ENCODE results near the gene NKTR. TPM values are rescaled to one million over a fixed set of nuclear protein-coding genes. Genes with fewer than 3 reads are reported as not detected.

Gene NKTR
- total and polyA plus RNA-seq, 2 of the 13 experiments (the other 11 are each of a cell fraction or from before 2014, with no cell fraction given), result 41.3 to 59.6 TPM

GRCh38 chr3:42681361-42682038, 81.0 kb downstream of the NKTR start (continued):
- TF ChIP-seq ZNF253 (CRISPR knock-in tag; IDR thresholded peaks at IDR 0.05; ENCODE audit: borderline replicate concordance), result no peak
- no peak for TF ChIP-seq ZBTB38 (CRISPR knock-in tag; IDR thresholded peaks at IDR 0.05)
- no peak for TF ChIP-seq ZBTB42 (CRISPR knock-in tag; IDR thresholded peaks at IDR 0.05)
- TF ChIP-seq, protein P1, sequence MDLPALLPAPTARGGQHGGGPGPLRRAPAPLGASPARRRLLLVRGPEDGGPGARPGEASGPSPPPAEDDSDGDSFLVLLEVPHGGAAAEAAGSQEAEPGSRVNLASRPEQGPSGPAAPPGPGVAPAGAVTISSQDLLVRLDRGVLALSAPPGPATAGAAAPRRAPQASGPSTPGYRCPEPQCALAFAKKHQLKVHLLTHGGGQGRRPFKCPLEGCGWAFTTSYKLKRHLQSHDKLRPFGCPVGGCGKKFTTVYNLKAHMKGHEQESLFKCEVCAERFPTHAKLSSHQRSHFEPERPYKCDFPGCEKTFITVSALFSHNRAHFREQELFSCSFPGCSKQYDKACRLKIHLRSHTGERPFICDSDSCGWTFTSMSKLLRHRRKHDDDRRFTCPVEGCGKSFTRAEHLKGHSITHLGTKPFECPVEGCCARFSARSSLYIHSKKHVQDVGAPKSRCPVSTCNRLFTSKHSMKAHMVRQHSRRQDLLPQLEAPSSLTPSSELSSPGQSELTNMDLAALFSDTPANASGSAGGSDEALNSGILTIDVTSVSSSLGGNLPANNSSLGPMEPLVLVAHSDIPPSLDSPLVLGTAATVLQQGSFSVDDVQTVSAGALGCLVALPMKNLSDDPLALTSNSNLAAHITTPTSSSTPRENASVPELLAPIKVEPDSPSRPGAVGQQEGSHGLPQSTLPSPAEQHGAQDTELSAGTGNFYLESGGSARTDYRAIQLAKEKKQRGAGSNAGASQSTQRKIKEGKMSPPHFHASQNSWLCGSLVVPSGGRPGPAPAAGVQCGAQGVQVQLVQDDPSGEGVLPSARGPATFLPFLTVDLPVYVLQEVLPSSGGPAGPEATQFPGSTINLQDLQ (CRISPR knock-in tag; IDR thresholded peaks at IDR 0.05), result no peak

DNA sequence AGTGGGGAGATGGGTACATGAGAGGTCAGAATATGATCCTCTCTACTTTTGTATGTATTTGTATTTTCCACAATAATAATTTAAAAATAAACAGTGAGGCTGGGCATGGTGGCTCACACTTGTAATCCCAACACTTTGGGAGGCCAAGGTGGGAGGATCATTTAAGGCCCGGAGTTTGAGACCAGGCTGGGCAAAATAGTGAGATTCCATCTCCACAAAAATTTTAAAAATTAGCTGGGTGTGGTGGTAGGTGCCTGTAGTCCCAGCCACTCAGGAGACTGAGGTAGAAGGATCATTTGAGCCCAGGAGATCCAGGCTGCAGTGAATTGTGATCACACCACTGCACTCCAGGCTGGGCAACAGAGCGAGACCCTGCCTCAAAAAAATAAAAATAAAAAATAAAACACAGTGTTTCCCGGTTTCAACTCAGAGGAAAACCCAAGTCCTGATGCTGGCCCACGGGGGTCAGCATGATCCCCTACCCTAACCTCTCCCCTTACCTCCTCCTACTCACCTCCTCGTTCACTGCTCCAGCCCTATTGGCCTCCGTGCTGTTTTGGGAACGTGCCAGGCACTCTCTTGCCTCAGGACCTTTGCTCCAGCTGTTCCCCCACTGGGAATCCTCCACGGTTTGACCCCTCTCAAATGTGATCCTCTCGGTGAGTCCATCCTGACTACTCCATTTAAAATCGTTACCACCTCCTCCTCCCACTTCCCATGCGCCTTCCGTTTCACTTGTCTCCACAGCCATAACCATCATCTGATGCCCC, 82.0 kb downstream of the NKTR start:
- Histone ChIP-seq H2AFZ (ENCODE audit: low read length) (no peak overlapping the region), H3K27me3 (ENCODE audit: control insufficient read depth in 1 of 2, insufficient read depth in 2 of 2, low read length in 2 of 2) (peaks cover 3 to 37% of the 10 kb centered on the region in 2 experiments; a peak in 4 of 5 replicates), H3K4me2 (ENCODE audit: low read depth, low read length) (no peak overlapping the region), H3K36me3 (replicated peaks in 1 of 2; ENCODE audit: control insufficient read depth in 1 of 2, insufficient read depth in 2 of 2, low read length in 2 of 2) (no peaks in the 10 kb centered on the region), H3K9me3 (ENCODE audit: low read length) (no peaks in the 10 kb centered on the region), H3K4me3 (replicated peaks in 1 of 3; ENCODE audit: insufficient read depth in 1 of 3, low read depth in 2 of 3, low read length in 3 of 3) (no peak overlapping the region), H3K79me2 (ENCODE audit: insufficient read depth, low read length) (no peaks in the 10 kb centered on the region), H3K4me1 (ENCODE audit: insufficient read depth, low read length) (peaks cover 5% of the 10 kb centered on the region; the same call in 1 of the 2 replicates), H3K9ac (ENCODE audit: insufficient read depth, low read depth, low read length) (no peak overlapping the region), H3K27ac (ENCODE audit: extremely low read length, insufficient read depth, low read length) (no peak overlapping the region), H4K20me1 (ENCODE audit: insufficient read depth, low read length) (no peaks in the 10 kb centered on the region)
- no peak for ATAC-seq
- DNase-seq (ENCODE audit: low spot score), result no peak
- CTCF ChIA-PET (ENCODE audit: low intra/inter-chr PET ratio, low total read pairs), result no interaction called here
- FAIRE-seq, result no peak
- 31% methylated on average over 12 of the region's 12 CpGs for WGBS (ENCODE audit: low lambda C conversion rate)
- intact Hi-C loops (cut with micrococcal nuclease; ENCODE audit: unreplicated experiment), result no loop called here
- POLR2A ChIA-PET, result no interaction called here
- in situ Hi-C loops (cut with HindIII; ENCODE audit: extremely low pct_ligation_motif_present, low pct_unique_long_range_greater_than_20kb), result no loop called here
- no TSS peak for BruUV-seq (replicated peaks)
- TF ChIP-seq GLMP (CRISPR knock-in tag; IDR thresholded peaks at IDR 0.05; ENCODE audit: borderline replicate concordance) (no peak), ZNF784 (CRISPR knock-in tag; IDR thresholded peaks at IDR 0.05; ENCODE audit: borderline replicate concordance) (no peak), HCFC1 (IDR thresholded peaks at IDR 0.05; ENCODE audit: low read depth, low read length) (no peak), ETV5 (CRISPR knock-in tag; IDR thresholded peaks at IDR 0.05; ENCODE audit: borderline replicate concordance) (no peak), ZNF572 (CRISPR knock-in tag; IDR thresholded peaks at IDR 0.05) (no peak), ZNF10 (CRISPR knock-in tag; IDR thresholded peaks at IDR 0.05; ENCODE audit: borderline replicate concordance, low read depth) (no peak), RFXAP (CRISPR knock-in tag; IDR thresholded peaks at IDR 0.05; ENCODE audit: borderline replicate concordance) (no peak)
